Stimulated activated CD8-positive, alpha-beta memory T cell treated with anti-CD3 and anti-CD28 coated beads, Interleukin-15, amount 100 ng/mL, for 4 hours (primary cell): ENCODE results near the gene GPR176.

Experiments used
- DNase-seq, 2 donors: peaks; one replicate each; pipeline ENCODE4 v3.0.0-alpha.2; 2020; ENCODE audit warnings: low read depth in 2 of 2

Gene GPR176, protein sequence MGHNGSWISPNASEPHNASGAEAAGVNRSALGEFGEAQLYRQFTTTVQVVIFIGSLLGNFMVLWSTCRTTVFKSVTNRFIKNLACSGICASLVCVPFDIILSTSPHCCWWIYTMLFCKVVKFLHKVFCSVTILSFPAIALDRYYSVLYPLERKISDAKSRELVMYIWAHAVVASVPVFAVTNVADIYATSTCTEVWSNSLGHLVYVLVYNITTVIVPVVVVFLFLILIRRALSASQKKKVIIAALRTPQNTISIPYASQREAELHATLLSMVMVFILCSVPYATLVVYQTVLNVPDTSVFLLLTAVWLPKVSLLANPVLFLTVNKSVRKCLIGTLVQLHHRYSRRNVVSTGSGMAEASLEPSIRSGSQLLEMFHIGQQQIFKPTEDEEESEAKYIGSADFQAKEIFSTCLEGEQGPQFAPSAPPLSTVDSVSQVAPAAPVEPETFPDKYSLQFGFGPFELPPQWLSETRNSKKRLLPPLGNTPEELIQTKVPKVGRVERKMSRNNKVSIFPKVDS

DNA sequence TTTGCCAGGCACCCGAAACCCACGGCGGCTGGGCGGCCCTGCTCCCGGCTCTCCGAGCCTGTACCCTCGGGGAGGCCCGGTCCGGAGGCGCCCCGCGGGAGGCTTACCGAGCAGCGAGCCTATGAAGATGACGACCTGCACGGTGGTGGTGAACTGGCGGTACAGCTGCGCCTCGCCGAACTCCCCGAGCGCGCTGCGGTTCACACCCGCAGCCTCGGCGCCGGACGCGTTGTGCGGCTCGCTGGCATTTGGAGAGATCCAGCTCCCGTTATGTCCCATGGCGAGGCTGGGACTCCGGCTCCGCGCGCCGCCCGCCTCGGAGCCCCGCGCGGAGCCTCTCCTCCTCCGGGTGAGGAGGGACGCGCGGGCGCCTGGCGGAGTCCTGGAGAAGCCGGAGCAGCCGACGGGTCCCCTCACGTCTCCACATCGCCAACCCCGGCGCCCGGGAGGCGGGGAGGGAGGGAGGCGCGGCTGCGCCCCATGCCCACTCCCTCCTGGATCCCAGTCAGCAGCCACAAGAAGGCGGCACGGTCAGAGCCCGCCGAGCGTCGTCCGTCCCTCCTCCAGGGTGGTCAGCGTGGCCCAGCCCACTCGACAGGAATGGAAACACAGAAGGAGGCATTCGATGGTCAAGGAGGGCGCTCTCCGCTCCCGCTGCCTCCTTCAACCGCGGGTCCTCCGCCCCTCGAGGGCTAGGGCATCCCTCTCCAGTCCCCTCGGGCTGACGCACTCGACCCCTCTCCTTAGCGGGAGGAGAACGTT lies at the start of gene GPR176:
TSS of gene GPR176 (minus strand) at position 519 of the 762 bp plus-strand sequence. CDS start at position 279, 240 bp downstream.
- DNase-seq: peak in 1 of 2 donors; percentile 6

GRCh38 chr15:39969002-39969394 lies 48.9 kb upstream of the GPR176 start:
- no peak for DNase-seq

- no peak for DNase-seq
Observed at GRCh38 chr15:39968273-39969001, 48.4 kb upstream of the GPR176 start.

DNA sequence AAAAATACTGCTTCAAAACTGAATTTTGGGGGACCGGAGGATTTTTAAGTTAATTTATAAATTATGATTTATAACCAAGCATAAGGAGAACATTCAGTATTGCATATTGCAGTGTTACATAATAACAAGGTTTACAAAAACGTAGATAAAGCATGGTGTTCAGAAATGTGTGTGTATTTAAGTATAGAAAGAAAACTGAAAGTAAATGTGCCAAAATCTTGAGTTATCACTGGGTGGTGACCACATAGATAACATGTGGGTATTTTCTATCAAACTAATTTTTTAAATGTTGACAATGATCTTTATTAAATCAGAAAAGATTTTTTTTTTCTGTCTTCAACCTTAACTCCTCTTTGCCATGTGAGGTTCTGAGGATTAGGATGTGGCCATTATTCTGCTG lies 46.5 kb upstream of the GPR176 start:
- no peak for DNase-seq

GRCh38 chr15:39963786-39964185 lies 43.7 kb upstream of the GPR176 start:
- DNase-seq: no peak

- no peak for DNase-seq
Observed at GRCh38 chr15:39961051-39961450, 41.0 kb upstream of the GPR176 start.

DNA sequence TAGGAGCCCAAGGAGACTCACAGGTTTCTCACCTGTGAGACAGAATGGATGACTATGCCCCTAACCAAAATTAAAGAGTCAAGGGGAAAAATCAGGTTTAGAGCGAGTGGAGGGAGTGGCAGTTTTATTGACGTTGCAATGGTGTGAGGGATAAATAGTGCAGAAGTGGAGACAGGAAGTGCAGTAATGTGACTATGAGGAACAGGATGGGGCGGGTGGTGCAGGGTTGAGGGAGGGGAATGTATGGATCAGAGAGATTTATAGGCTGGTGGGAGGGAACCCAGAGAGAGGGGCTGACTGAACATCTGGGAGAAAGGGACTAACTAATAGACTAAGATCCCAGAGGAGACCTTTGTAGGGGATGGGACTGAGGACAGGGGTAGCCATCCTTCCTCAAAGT lies 40.3 kb upstream of the GPR176 start:
- no peak for DNase-seq

DNA sequence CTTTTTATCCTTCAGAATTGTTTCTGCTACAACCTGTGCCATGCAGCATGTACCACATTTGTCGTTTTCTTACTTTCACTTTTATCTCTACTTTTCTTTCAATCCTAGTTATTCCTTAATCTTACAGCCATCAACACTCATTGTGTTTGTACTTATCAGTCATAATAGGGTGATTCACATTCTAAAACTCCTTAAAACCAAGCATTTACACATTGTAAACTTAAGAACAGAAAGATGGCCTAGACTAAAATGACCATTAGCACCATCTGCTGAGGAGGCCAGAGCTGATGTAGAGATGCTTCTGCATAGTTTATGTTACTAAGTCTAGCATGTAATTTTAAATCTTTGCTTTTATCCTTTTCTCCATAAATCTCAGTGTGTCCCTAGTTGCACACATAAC lies 39.3 kb upstream of the GPR176 start:
- DNase-seq: no peak

DNA sequence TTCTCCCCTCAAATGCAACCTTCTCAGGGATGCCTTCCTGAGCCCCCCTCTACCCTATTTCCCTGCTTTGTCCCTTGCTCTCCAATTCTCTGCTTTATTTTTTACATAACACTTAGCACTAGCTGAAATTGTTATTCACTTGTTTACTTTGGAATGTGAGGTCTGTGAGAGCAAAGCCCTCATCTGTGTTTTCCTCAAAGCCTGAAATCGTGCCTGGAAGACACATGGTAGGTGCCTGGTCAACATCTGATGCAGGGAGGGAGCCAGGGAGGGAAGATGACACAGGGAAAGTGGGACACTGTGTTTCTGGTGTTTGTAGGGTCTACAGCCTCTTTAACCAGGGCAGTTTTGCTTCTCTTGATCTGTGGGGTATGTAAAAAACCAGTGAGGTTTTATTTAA lies 37.4 kb upstream of the GPR176 start:
- no peak for DNase-seq

GRCh38 chr15:39953521-39953920 lies 33.5 kb upstream of the GPR176 start:
- DNase-seq: no peak

GRCh38 chr15:39951561-39951960 lies 31.5 kb upstream of the GPR176 start:
- DNase-seq: no peak

DNA sequence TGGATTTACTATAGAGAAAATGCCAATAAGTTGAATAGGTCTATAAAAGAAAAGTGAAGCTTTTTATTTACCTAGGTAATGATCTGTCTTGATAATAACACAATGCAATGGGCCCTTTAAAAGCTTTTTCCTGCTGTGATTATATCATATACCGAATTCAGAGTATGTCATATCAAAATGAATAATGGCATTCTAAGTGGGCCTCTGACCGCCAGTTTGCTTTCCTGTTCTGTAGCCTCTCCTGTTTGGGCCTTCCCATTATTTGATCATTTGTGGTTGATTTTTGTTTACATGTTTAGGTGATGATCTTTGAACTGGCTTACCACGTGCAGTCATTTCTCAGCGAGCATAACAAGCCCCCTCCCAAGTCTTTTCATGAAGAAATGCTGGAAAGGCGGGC lies 28.8 kb upstream of the GPR176 start:
- no peak for DNase-seq

GRCh38 chr15:39947401-39948197 lies 27.5 kb upstream of the GPR176 start:
- no peak for DNase-seq

- no peak for DNase-seq
Observed at GRCh38 chr15:39946862-39947261, 26.8 kb upstream of the GPR176 start.

- no peak for DNase-seq
Observed at GRCh38 chr15:39944726-39945125, 24.7 kb upstream of the GPR176 start.

- DNase-seq: no peak
Observed at GRCh38 chr15:39942753-39943150, 22.7 kb upstream of the GPR176 start.

DNA sequence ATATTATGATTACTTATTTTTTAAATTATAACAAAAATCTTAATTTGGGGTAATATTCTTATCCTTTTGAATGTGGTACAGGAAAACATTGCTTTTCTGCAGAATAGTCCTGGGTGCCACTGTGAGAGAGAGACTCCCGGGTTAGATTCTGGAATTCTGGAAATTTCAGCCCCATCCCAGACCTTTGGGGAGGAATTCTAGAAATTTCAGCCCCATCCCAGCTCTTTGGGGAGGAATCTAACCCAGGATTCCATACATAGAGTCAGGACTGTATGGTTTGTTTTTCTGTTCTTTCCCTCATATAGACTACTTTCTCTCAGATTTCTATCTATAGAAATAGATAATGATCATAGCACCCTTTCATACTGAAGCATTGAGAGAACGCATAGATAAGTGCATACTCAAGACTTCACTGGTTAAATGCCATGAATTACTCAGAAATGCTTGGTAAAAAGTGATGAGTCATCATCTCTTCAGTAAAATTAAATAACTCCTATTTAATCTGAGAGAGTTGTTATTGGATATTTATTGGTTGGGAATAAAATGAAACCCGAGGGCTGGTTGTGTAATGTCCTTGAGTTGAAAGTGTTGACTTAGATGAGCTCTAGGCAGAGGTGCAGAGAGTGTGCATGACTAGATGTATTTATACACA lies 22.2 kb upstream of the GPR176 start:
- DNase-seq: no peak

DNA sequence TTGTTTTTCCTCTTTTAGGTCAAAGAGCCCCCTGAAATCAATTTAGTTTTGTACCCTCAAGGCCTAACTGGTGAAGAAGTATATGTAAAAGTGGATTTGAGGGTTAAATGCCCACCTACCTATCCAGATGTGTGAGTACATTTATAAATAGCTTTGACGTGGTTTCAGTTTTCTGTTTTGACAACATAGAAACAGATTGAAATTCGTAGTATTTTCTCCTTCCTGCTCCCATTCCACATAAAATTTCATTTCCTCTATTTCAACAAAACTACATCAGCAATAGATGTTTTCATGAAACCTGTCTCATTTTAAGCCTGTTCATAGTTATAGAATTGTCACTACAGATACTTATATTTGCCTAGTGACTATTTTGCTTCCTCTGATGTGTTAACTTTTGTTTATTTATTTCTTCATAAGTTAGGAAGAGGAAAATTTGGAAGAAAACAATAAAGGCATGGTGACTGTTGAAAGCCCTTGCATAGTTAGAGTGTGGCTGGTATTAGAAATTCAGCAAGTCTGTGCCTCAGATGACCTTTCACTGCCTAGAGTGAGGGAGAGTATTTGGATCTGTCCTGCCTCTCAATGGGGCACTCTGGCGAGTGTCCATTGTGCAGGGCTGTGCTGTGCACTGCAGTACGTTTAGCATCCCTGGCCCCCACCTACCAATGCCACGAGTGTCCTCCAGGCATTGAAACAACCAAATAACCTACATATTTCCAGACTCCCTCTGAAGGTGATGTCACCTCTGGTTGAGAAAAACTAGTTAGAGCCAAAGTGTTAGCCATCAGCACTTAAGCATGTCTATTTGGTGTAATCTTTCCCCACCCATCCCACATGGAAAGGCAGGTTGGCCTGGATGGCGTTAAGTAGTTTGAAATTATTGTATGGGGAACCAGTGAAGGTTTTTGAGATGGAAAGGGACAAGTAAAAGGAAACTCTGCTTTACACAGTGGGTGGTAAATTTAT lies 19.7 kb upstream of the GPR176 start:
- DNase-seq: no peak

GRCh38 chr15:39937696-39938095 lies 17.6 kb upstream of the GPR176 start:
- no peak for DNase-seq

DNA sequence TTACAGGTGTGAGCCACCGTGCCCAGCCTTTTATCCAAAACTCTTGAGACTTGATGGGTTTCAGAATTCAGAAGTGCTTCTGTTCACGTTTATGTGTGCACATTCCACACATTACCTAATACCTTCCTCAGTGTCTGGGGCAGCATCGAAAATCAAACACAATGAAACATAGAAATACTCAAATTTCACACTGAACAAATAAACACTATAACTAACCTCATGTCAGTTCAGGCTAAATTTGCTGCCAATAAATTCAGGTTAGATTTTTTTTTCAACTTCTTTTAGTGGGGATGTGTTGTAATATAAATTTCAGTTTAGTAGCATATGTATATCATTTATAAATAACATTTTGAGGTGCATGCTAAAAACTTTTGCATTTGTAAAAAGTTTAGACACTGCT lies 16.6 kb upstream of the GPR176 start:
- DNase-seq: no peak
